ENCODE measurements around the gene PTPN1.
"Not testable (repeated sequence)": the region's sequence is repeated elsewhere in the genome, so short reads cannot be mapped to it uniquely, and the experiment has no call there.

- TF ChIP-seq, protein P1, sequence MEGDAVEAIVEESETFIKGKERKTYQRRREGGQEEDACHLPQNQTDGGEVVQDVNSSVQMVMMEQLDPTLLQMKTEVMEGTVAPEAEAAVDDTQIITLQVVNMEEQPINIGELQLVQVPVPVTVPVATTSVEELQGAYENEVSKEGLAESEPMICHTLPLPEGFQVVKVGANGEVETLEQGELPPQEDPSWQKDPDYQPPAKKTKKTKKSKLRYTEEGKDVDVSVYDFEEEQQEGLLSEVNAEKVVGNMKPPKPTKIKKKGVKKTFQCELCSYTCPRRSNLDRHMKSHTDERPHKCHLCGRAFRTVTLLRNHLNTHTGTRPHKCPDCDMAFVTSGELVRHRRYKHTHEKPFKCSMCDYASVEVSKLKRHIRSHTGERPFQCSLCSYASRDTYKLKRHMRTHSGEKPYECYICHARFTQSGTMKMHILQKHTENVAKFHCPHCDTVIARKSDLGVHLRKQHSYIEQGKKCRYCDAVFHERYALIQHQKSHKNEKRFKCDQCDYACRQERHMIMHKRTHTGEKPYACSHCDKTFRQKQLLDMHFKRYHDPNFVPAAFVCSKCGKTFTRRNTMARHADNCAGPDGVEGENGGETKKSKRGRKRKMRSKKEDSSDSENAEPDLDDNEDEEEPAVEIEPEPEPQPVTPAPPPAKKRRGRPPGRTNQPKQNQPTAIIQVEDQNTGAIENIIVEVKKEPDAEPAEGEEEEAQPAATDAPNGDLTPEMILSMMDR (IDR thresholded peaks at IDR 0.05) = not testable (repeated sequence)
- TF ChIP-seq ZFX (IDR thresholded peaks at IDR 0.05; ENCODE audit: borderline replicate concordance) = not testable (repeated sequence)
These were observed 29.6 kb downstream of the PTPN1 start for GRCh38 chr20:50539798-50540197.

Data from 22Rv1 (cell line).